ELF-1 (cell line): ENCODE measurements around the gene SMR3A.

Source experiments
- DNase-seq: peaks from one replicate; pipeline ENCODE4 v3.0.0-alpha.2; 2016; ENCODE audit warnings: low read depth, low spot score

The SMR3A gene

DNA sequence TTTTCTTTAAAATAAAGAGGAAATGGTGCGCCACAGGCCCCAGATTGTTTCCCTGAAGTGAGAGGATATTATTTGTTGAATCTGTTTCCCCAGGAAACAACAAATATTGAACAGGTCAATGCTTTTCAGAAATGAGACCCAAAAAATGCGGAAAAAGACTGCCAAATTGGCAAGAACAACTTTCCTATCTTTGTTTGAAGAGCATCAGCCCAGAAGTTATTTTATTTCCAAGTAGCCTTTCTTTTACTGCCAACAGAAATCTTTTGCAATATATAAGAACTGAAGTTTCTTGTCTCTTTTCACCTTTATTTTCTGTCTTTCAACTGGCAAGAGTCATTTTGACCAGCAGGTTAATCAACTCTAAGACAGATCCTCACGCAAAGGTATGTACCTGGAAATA is at the start of gene SMR3A:
Gene SMR3A (plus strand): TSS at position 301 of the 400 bp plus-strand sequence. CDS start 1,356 bp downstream, outside the sequence.
- DNase-seq: no peak

DNA sequence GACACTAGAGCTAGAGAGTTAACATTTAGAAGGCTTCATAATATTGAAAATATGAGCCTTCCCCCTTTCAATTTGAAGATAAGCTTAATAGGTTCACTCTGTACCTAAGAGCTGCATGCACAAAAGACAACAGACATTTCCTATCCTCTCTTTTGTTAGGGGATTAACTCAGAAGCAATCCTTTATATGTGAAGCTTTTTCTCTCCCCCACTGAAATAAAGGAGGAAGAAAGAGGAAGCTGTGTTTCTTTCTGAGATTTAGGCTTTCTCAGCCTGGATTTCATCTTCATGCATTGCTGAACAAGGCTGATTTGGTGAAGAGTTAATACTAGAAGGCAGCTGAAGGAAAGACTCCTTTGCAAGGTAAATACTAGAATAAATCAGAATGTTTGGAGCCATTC is 46.8 kb upstream of the SMR3A start:
- DNase-seq: no peak

DNA sequence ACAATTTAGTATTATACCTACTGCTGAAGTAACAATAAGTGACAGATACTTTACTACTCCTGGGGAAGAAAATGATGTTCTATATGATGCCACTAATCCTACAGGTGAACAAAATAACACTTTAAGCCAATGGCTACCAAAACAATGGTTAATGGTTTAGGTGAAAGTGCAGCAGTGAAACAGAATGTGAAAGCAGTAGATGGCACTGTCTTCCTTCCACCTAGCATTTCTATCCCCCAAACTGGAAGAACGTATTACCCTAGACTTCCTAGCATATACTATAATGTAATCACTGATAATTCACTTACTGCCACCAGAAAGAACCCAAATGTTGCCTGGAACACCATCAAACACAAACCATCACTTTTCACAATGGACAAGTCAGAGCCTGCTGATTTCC is 44.6 kb upstream of the SMR3A start:
- DNase-seq: no peak

DNA sequence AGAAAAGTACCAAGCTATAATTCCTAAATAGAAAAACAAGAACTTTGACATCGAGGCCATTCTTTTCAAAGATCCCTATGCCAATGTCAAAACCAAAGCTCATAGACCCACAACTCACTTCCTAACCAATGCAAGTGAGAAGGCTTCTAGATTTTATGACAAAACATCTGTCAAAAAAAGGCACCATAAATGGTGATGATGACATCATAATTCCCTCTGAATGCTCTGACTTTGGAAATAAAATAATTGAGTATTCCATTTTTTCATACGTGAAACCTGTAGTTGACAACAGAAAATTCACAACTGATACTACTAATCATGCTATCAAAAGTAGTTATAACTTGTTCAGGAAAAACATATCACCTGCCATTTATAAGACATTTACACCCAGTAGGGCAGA is 34.5 kb upstream of the SMR3A start:
- DNase-seq: no peak

DNA sequence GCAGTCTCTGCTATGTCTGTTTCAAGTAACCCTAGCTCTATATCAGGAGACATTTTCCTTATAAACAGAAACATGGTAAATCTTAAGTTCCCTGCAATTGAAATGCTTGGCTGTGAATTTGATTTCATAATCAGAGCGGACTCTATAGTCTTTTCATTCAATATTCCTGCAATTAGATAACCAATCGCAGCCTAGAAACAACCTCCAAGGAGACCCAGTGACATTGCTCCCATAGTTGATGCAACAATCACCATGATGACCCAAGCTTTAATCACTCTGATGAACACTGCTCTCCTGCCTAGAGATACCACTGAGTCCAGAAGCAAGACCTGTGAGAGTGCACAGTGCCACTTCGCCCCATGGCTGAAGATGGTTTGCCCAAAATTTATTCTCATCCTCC is 25.9 kb upstream of the SMR3A start, which contains the start of gene CABS1:
Gene CABS1 (plus strand): TSS at position 301 of the 400 bp plus-strand sequence. CDS start 59 bp downstream, at position 360.
- no peak for DNase-seq

DNA sequence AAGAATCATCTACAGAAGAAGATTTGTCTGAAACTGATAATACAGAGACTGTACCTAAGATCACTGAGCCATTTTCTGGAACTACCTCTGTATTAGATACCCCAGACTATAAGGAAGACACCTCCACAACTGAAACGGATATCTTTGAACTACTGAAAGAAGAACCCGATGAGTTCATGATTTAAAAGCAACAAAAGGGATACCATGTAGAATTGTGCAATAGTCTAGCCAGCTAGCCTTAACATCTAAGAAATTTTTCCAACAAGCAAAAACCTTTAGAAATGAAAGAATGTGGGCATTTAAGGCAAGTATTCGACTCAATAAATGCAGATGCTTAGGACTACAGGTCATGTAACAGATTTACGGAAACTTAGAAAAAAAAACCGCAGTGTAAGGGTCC is 24.5 kb upstream of the SMR3A start:
- DNase-seq: no peak

DNA sequence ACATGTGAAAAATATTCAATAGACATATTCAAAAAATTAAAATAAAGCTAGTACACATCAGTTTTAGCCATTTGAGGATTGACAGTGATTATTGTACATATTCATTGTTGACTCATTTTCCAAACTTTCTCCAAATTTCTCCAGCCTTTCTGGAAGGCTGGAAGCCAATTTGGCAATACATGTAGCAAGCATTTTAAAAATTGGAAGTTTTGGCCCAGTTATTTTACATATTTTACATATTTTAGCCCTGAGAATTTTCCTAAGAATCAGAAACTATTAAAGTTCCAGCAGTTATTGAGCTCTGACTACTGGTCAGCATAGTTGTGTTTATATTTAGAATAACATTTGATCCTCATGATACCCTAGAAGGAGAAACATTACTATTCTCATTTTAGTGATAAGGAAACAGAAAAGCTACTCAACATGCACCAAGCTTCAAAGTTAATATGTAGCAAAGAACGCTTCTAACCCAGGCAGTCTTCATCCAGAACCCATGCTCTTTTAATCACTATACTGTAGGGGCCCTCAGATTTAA is 22.6 kb upstream of the SMR3A start:
- DNase-seq: no peak

DNA sequence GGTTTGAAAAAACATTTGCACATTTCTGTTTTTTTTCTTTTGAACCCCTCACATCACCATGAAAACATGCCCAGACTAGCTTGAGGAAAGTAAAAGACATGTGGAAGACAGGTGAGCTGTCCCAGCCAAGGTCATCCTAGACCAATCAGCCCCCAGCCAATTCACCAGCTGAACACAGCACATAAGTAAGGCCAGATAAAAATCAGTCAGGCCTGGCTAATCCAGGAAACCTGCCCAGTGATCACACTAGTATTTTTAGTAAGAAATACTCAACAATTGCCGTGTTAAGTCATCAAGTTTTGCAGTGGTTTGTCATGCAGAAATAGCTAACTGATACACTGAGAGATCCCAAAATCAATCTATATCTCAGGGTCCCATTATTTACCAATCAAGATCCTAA is 4.4 kb upstream of the SMR3A start:
- no peak for DNase-seq

DNA sequence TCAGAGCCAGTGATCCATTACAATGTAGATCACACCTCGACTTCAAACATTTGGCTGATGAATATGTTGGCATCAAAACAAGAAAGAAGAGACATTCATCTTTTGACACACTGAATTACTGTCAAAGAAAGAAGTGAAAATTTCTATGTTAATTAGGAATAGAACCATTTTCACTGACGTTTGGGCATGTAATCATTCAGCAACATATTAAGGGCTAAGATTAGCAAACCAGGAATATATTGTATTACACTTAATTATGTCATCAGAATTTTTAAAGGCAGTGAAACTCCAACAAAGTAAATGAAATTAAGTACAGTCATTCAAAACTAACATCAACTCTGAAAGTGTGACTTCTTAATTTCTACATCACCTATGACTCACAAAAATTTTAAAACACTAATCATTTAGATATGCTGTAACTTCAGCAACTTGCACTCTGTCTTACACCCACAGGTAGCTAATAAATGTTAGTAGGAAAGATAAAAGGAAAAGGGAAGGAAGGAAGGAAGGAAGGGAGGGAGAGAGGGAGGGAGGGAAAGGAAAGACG is 1.4 kb upstream of the SMR3A start:
- no peak for DNase-seq

DNA sequence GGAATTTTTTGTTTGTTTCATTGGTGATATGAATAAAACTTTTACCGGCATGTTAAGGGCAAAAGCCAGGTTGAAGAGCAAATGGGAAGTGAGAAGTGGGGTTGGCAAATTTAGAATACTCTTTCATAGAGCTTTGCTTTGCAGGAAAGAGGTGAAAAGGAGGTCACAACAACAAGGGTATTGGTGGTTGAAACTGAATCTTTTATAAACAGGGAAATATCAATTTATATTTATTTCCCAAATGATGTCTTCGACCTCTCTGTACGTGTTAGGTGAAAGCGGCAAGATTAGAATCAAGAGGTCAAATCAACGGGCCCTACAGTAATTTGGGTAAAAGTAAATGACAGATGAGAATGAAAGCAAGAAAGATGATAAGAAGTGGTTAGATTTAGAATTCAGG is 3.4 kb downstream of the SMR3A start:
- no peak for DNase-seq

DNA sequence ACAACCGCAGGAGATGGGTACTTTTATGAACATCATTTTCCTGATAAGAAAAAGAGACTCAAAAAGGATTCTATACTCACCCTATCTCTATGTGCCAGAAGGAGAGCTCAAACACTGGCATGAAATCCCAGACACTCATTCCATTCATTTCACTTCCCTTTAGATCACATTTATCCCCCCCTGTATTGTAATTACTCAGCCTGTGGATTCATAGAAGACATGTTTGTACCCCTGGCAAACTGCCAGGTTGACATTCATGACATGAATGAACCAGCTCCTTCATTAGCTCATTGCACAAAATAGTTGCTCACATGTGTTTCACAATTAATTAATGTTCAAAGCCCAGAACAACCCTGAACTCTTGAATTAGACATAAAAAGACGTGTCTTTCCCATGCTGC is 4.9 kb downstream of the SMR3A start:
- DNase-seq: no peak

DNA sequence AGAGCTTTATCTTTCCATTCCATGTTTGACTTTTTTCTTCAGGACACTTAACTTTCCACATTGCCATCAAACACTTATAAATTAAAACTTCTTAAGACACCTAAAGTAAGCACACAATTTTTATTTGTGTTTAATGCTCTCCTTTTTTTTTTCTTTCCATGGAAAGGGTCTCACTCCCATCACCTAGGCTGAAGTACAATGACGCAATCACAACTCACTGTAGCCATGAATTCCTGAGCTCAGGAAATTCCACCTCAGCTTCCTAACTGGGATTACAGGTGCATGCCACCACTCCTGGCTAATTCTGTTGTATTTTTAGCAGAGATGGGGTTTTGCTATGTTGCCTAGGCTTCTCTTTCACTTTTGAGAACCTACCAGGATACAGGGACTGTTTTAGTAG is 7.3 kb downstream of the SMR3A start:
- DNase-seq: no peak

DNA sequence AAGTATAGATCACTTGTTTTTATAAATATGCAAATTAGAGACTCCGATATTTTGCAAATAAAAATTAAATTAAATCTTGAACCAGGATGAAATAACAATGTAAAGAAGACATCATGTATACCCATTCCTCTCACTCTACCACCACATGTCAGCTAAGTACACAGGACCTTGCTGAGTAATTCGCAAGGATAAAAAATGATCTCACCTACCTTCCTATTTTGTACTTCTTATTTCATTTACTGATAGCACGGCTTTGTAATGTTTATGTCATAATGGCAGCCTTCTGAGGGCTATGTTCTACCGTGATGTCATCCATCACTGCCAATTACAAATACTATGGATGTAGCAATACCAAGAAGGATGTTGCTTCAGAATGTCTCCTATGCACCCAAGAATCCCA is 11.4 kb downstream of the SMR3A start:
- no peak for DNase-seq

DNA sequence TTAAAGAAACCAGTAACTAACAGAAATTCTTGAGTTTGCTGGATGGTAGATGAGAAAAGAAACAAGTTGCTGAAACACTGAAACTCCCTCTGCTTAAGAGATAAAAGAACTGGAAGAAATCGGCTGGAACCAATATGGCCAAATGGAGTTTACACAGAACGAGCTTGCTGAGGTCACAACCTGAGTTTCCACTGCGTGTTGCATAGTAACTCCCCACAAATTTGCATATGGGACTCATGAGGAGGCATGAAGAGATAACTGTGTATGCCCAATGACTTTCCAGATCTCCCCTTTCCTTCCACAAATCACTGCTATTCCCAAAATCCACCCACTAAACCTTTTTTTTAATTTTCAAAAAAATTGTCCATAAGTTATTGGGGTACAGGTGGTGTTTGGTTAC is 12.2 kb downstream of the SMR3A start:
- no peak for DNase-seq

DNA sequence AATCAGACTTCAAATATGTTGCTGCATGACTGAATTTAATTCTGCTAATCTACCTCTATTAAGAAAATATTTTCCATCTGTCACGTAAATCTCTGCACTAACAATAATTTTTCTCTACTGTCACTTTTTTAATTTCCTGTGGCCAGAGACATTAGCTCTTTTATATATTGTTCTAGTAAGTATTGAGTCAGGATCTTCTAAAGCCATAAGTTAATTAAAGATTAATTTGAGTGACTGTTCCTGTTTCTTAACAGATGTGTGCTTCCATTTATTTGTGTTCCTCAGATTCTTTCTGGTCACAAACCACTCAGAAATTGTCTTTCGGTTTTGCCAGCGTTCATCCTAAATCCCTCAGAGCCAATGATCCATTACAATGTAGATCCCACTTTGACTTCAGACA is 20.0 kb downstream of the SMR3A start:
- DNase-seq: no peak

DNA sequence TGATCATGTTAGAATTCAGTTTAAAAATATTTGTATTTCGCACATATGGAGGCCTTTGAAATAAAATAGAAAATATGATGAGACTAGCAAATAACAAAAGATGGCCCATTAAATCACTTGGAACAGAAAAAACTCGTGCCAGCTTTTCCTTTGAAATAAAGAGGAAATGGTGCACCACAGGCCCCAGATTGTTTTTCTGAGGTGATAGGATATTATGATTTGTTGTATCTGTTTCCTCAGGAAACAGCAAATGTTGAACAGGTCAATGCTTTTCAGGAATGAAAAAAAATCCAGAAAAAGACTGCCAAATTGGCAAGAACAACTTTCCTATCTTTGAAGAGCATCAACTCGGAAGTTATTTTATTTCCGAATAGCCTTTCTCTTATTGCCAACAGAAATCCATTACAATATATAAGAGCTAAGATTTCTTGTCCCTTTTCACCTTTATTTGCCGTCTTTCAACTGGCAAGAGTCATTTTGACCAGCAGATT is 22.2 kb downstream of the SMR3A start, which contains the start of gene SMR3B:
Gene SMR3B (plus strand): TSS at position 441 of the 491 bp plus-strand sequence. CDS start 1,380 bp downstream, outside the sequence.
- no peak for DNase-seq

DNA sequence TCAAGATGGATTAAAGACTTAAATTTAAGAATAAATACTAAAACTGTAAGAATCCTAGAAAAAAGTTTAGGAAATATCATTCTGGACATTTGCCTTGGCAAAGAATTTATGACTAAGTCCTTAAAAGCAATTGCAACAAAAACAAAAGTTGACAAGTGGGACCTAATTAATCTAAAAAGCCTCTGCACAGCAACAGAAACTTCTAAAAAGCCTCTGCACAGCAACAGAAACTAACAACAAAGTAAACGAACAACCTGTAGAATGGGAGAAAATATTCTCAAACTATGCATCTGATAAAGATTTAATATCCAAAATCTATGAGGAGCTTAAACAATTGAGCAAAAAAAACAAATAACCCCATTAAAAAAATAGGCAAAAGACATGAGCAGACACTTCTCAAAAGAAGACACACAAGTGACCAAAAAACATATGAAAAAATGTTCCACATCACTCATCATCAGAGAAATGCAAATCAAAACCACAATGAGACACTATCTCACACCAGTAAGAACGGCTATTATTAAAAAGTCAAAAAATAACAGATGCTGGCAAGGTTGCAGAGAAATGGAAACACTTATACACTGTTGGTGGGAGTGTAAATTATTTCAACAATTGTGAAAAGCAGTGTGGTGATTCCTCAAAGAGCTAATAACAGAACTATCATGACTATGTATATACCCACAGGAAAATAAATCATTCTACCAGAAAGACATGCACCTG is 31.7 kb downstream of the SMR3A start:
- DNase-seq: no peak

DNA sequence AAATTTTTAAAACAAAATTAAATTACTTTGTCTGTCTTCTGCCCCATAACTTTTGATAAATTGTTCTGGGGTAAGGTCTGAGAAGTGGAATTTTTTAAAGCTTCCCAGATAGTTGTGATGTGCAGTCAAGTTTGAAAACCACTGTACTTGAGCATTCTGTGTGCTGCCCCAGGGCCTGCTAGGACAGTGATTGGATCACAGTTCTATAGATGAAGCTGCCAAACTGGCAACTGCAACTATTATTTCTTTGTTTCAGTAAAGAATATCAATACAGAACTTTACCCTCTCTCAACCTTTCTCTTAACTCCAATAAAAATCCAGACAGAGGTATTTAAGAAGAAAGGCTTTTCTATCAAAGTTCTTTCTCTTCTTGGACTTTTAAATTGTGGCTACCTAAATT is 37.0 kb downstream of the SMR3A start, which contains the start of gene OPRPN:
Gene OPRPN (plus strand): TSS at position 361 of the 400 bp plus-strand sequence. CDS start 1,346 bp downstream, outside the sequence.
- DNase-seq: no peak

DNA sequence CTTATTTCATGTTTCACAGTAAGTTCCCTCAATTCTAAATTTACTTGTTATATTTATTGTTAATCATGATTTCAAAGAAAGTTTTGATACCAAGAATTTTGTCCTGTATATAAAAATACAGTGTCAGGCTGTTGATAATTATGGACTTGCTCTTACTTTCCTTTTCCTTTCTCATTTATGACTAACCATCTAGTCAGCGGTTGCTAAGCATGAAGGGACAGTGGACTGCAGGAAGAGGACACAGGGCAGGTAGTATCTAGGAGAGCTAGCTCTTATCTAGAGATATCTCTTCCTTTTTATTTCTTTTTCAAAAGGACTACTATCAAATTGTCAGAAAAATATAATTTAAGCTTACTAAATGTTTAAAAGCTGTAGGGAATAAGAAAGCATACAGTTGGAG is 38.8 kb downstream of the SMR3A start:
- no peak for DNase-seq

DNA sequence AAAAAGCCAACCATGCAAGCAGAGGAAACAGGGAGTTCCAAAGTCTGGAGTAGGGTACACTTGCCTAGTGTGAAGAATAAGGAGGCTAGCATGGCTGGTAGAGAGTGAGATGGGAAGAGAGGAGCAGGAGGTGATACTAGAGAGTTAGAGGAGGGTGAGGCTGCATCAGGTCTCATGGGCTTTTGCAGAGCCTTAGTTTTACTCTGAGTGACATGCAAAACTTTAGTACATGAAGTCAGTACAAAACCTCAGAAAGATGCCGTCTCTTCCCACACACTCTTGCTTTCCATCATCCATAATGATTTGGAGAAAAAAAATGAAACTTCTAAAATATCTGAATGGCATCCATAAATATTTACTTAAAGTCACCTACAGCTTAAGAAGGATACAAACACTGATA is 42.2 kb downstream of the SMR3A start:
- no peak for DNase-seq

DNA sequence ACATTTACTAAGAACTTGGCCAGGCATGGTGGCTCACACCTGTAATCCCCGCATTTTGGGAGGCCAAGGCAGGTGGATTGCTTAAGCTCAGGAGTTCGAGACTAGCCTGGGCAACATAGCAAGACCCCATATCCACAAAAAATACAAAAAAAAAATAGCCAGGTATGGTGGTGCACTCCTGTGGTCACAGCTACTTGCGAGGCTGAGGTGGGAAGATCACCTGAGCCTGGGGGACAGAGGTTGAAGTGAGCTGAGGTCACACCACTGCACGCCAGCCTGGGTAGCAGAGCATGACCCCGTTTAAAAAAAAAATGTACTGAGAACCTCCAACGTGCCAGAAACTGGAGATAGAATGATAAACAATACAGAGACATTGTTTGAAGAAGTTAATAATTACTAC is 45.2 kb downstream of the SMR3A start:
- DNase-seq: no peak
